Activated CD4-positive, alpha-beta T cell treated with anti-CD3 and anti-CD28 coated beads for 36 hours (primary cell): ENCODE measurements around the gene SUSD2. TPM values are rescaled to one million over a fixed set of nuclear protein-coding genes. Genes with fewer than 3 reads are reported as not detected.

Experiments
- ATAC-seq: fragments of 200-7000 bp; cut with Tn5 transposase; one replicate; pipeline ENCODE4 v1.10.0; 2021; ENCODE audit warnings: mild to moderate bottlenecking, moderate library complexity
- CTCF ChIA-PET: fragments of 350-600 bp; sonication (Branson Sonifier 250); formaldehyde crosslinking; loops from one replicate; lab custom pipeline; 2021; ENCODE audit warnings: antibody characterized with exemption; lab: Charles Lee
- POLR2A ChIA-PET: fragments of 350-600 bp; sonication (Branson Sonifier 250); formaldehyde crosslinking; loops from one replicate; lab custom pipeline; 2021; ENCODE audit warnings: antibody characterized with exemption, inconsistent platforms; lab: Charles Lee
- DNase-seq: peaks from one replicate; pipeline ENCODE4 v3.0.0-alpha.2; 2020
- H3K27ac Mint-ChIP-seq: one replicate; pipeline ENCODE4 v1.8.0; 2021; ENCODE audit warnings: mixed read lengths
- H3K27me3 Mint-ChIP-seq: one replicate; pipeline ENCODE4 v1.8.0; 2021; ENCODE audit warnings: mixed read lengths
- H3K36me3 Mint-ChIP-seq: one replicate; pipeline ENCODE4 v1.8.0; 2021; ENCODE audit warnings: low read depth, mixed read lengths
- H3K4me1 Mint-ChIP-seq: one replicate; pipeline ENCODE4 v1.8.0; 2021; ENCODE audit warnings: mixed read lengths
- H3K4me3 Mint-ChIP-seq: one replicate; pipeline ENCODE4 v1.8.0; 2021; ENCODE audit warnings: mild to moderate bottlenecking, moderate library complexity, mixed read lengths
- H3K9me3 Mint-ChIP-seq: one replicate; pipeline ENCODE4 v1.8.0; 2021; ENCODE audit warnings: low read depth, mixed read lengths
- intact Hi-C, 2 experiments: fragments of 100-400 bp; cut with DNase I in 1 of 2; cut with micrococcal nuclease in 1 of 2; formaldehyde crosslinking; loops; one replicate each; pipeline versions ENCODE4 v1.14.2 to v1.15.1; 2022 to 2024; cut with DNase I, micrococcal nuclease
- total RNA-seq, 2 experiments: library from RNA; stranded (reverse); gene quantifications; one replicate each; pipeline ENCODE4 v1.2.3, GENCODE V29; 2021

The SUSD2 gene
- total RNA-seq, 2 experiments from 2014 or later, result 0.65 to 0.80 TPM

DNA sequence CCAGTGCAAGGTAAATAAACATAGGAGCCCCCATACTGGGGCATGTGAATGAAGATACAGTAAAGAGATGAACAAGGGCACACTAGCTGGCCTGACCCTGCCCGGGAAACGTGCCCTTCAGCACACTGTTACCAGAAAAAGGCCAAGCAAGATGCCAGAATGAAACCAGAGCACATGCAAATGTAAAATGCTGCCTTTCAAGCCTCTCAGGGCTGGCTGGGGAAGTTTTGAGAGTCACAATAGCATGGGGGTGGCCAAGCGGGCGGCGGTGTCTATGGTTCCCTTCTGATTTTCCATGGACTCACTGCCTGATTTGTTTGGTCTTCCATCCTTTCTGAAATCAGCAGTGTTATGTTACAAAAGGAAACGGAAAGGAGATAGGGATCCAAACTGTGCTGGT, 18.9 kb upstream of the SUSD2 start:
- CTCF ChIA-PET, result interaction anchor here (0.5 to 0.6 kb wide), 2 partner anchors 16 to 104 kb away, joined by 3 read pairs; no protein-coding TSS in a partner anchor

DNA sequence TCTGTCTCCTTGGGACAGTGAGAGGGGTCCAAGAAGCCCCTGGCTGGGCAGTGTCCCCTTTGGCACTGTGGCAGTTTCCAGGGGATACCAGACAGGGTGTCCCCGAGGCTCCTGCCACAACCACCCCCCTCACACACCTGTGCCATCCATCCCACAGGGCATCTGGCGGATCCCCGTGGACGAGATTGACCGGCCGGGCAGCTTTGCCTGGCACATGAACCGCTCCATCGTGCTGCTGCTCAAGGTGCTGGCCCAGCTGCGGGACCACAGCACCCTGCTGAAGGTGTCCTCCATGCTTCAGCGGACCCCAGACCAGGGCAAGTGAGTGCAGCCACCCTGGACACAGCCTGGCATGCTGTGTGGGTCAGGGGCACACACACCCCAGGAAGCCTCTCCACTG, 17.0 kb upstream of the SUSD2 start:
- no peak for ATAC-seq
- no peak for DNase-seq
- intact Hi-C loops, result no loop called here
- peaks cover 3% of the 10 kb centered on the region for H3K4me1 Mint-ChIP-seq
- H3K4me3 Mint-ChIP-seq, result no peak overlapping the region
- peak overlapping the region; percentile 19 for H3K27ac Mint-ChIP-seq
- POLR2A ChIA-PET, result interaction anchor here (0.6 kb wide), 1 partner anchor 23 kb away, joined by 3 read pairs; no protein-coding TSS in a partner anchor
- peaks cover 12% of the 10 kb centered on the region for H3K36me3 Mint-ChIP-seq
- CTCF ChIA-PET, result interaction anchor here (5.7 kb wide), 1 partner anchor 8 kb away, joined by 29 read pairs; no protein-coding TSS in a partner anchor
- no peaks in the 10 kb centered on the region for H3K9me3 Mint-ChIP-seq
- H3K27me3 Mint-ChIP-seq, result no peaks in the 10 kb centered on the region

More for the DNA sequence above, 18.9 kb upstream of the SUSD2 start:
- Mint-ChIP-seq H3K9me3 (no peaks in the 10 kb centered on the region), H3K4me1 (peaks cover 15% of the 10 kb centered on the region), H3K27ac (no peak overlapping the region), H3K27me3 (no peaks in the 10 kb centered on the region), H3K4me3 (no peak overlapping the region), H3K36me3 (peaks cover 12% of the 10 kb centered on the region)
- DNase-seq, result no peak
- POLR2A ChIA-PET, result no interaction called here
- intact Hi-C loops, result no loop called here
- no peak for ATAC-seq

DNA sequence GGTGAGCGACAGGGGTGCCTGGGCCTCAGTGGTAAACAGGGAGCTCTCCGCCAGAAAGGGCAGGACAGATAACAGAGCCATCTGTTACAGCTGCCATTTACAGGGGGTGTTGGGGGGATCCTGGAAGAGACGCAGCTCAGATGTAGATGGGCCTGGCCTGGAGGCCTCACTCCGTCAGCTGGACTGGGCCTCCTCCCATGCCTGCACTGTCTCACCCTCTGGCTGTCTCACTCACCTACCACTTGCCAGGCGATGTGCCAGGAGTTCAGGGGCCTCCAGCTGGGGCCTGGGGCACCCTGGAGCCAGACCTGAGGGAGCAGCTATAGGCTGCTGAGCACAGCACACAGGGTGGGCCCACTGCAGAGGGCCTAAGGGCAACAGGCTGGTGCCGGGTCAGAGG, 16.3 kb upstream of the SUSD2 start:
- Mint-ChIP-seq H3K4me3 (no peak overlapping the region), H3K36me3 (peaks cover 12% of the 10 kb centered on the region), H3K9me3 (no peaks in the 10 kb centered on the region), H3K27ac (no peak overlapping the region), H3K4me1 (no peaks in the 10 kb centered on the region), H3K27me3 (no peaks in the 10 kb centered on the region)
- POLR2A ChIA-PET, result no interaction called here
- intact Hi-C loops, result no loop called here
- no peak for DNase-seq
- CTCF ChIA-PET, result interaction anchor here (2.0 to 5.7 kb wide), 2 partner anchors 9 to 10 kb away, joined by 11 to 29 read pairs; no protein-coding TSS in a partner anchor
- no peak for ATAC-seq

DNA sequence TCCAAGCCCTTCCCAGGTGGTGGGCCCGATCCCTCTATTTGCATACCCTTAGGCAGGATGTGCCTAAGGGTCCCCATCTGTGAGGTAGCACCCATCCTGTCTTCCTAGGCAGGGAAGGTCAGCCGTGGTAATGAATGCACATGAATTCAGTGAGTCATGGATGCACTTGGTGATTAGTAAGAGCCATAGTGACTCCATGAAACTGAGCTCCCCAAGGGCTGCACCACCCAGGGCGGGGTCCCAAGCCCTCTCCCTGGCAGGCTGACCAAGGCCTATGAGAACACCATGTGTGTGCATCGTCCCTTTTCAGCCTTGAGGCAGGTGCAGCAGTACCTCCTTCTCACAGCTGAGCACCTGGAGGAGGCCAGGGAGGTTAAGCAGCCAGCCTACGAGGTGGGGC, 15.6 kb upstream of the SUSD2 start:
- ATAC-seq (peak; percentile 25), DNase-seq (no peak)
- Mint-ChIP-seq H3K27ac (peak overlapping the region; percentile 51), H3K9me3 (no peaks in the 10 kb centered on the region), H3K4me1 (no peaks in the 10 kb centered on the region), H3K4me3 (no peak overlapping the region), H3K27me3 (no peaks in the 10 kb centered on the region), H3K36me3 (peaks cover 12% of the 10 kb centered on the region)
- POLR2A ChIA-PET, result no interaction called here
- CTCF ChIA-PET, result interaction anchor here (0.6 to 5.7 kb wide), 4 partner anchors 9 to 65 kb away, joined by 3 to 29 read pairs (median 7); no protein-coding TSS in a partner anchor
- intact Hi-C loops, result no loop called here

DNA sequence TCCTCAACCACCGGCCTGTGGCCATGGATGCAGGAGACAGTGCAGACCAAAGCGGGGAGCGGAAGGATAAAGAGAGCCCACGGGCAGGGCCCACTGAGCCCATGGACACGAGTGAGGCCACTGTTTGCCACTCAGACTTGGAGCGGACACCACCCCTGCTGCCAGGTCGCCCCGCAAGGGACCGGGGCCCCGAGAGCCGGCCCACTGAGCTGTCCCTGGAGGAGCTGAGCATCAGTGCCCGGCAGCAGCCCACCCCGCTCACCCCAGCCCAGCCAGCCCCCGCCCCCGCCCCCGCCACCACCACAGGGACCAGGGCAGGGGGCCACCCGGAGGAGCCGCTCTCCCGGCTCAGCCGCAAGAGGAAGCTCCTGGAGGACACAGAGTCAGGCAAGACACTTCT, 14.5 kb upstream of the SUSD2 start:
- peaks cover 13% of the 10 kb centered on the region for H3K36me3 Mint-ChIP-seq
- DNase-seq (no peak), ATAC-seq (no peak)
- ChIA-PET POLR2A (no interaction called here), CTCF (interaction anchor here (5.7 kb wide), 1 partner anchor 11 kb away, joined by 29 read pairs; no protein-coding TSS in a partner anchor)
- intact Hi-C loops, result no loop called here
- H3K4me1 Mint-ChIP-seq, result no peaks in the 10 kb centered on the region
- no peak overlapping the region for H3K4me3 Mint-ChIP-seq
- no peak overlapping the region for H3K27ac Mint-ChIP-seq
- no peaks in the 10 kb centered on the region for H3K27me3 Mint-ChIP-seq
- H3K9me3 Mint-ChIP-seq, result no peaks in the 10 kb centered on the region

DNA sequence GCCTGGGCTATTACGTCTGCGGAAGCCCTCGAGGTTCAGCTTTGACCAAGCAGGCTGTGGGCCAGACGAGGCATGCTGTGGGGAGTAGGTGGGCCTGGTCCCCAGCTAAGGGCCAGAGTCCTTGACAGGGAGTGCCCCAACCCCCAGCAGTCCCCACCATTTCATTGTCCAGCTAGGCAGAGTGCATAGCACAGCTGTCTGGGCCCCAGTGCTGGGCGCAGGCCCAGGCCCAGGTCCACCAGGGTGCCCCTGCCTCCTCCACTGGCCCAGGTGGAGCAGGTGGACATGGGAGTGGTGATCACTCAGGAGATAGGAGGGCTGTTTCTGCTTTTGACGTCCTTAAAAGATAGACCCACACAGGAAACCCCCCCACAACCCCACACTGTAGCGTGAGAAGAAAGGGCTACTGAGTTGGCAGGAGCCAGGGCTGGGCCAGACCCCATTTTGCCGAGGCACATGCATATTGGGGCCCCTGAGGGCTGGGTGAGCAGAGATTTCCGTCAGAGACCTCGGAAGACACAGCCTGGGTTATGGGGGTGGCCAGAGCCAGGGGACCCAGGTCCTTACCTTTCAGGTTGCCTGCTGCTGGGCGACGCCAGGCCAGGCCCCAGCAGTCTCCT, 11.7 kb upstream of the SUSD2 start:
- Mint-ChIP-seq H3K4me3 (no peak overlapping the region), H3K27me3 (no peaks in the 10 kb centered on the region), H3K27ac (no peak overlapping the region), H3K9me3 (no peaks in the 10 kb centered on the region), H3K36me3 (peaks cover 20% of the 10 kb centered on the region), H3K4me1 (no peaks in the 10 kb centered on the region)
- intact Hi-C loops, result loop anchor here in 1 of 2 experiments (10.0 kb wide), 1 partner anchor 215 kb away; no protein-coding TSS in a partner anchor
- POLR2A ChIA-PET, result no interaction called here
- CTCF ChIA-PET, result interaction anchor here (0.8 to 1.0 kb wide), 2 partner anchors 11 to 13 kb away, joined by 3 to 4 read pairs; no protein-coding TSS in a partner anchor
- ATAC-seq, result no peak
- no peak for DNase-seq

DNA sequence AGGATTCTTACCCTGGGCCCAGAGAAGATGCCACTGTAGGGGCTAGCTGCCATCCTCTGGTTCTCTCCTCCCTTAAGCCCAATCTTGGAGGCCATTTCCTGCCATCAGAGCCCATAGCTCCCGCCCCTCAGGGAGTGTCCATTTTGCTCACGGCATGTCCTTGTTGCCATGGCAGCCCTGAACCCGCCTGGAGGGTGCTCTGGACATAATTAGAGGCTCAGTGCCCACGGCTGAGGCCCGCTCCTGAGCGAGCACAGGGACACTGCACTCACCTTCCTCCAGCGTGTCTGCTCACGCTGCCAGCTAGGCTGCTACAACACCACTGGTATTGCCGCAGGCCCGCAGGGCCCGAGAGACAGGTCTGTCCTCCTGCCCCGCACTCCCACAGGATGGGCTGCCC, 11.1 kb upstream of the SUSD2 start:
- no peak overlapping the region for H3K4me3 Mint-ChIP-seq
- H3K4me1 Mint-ChIP-seq, result no peaks in the 10 kb centered on the region

DNA sequence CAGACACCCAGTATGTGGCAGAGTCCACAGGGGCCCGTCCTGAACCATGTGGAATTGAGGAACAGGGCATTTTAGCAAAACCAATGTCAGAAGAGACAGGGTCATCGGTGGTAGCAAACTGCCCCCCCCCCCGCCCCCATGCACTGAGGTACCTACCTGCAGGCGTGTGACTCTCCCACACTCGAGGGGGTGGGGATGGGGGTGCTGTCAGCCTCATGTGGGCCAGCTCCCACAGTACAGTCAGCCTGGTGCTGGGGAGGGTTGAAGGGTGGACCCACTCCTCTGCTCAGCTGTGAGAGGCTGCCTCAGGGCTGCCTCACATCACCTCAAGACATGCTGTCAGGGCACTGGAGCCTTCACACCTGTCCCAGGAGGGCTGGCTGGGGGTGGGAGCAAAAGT, 10.7 kb upstream of the SUSD2 start:
- intact Hi-C loops, result loop anchor here in 1 of 2 experiments (10.0 kb wide), 1 partner anchor 216 kb away; no protein-coding TSS in a partner anchor
- Mint-ChIP-seq H3K36me3 (peaks cover 18% of the 10 kb centered on the region), H3K4me3 (no peak overlapping the region), H3K9me3 (no peaks in the 10 kb centered on the region), H3K27ac (no peak overlapping the region), H3K4me1 (no peaks in the 10 kb centered on the region), H3K27me3 (no peaks in the 10 kb centered on the region)
- DNase-seq (no peak), ATAC-seq (no peak)
- POLR2A ChIA-PET, result no interaction called here
- CTCF ChIA-PET, result interaction anchor here (0.7 kb wide), 1 partner anchor 9 kb away, joined by 3 read pairs; no protein-coding TSS in a partner anchor

More for the DNA sequence above, 11.1 kb upstream of the SUSD2 start:
- Mint-ChIP-seq H3K36me3 (peaks cover 18% of the 10 kb centered on the region), H3K9me3 (no peaks in the 10 kb centered on the region), H3K27ac (no peak overlapping the region), H3K27me3 (no peaks in the 10 kb centered on the region)
- ATAC-seq (no peak), DNase-seq (no peak)
- ChIA-PET POLR2A (no interaction called here), CTCF (interaction anchor here (0.8 kb wide), 1 partner anchor 10 kb away, joined by 3 read pairs; no protein-coding TSS in a partner anchor)
- intact Hi-C loops, result loop anchor here in 1 of 2 experiments (10.0 kb wide), 1 partner anchor 215 kb away; no protein-coding TSS in a partner anchor

DNA sequence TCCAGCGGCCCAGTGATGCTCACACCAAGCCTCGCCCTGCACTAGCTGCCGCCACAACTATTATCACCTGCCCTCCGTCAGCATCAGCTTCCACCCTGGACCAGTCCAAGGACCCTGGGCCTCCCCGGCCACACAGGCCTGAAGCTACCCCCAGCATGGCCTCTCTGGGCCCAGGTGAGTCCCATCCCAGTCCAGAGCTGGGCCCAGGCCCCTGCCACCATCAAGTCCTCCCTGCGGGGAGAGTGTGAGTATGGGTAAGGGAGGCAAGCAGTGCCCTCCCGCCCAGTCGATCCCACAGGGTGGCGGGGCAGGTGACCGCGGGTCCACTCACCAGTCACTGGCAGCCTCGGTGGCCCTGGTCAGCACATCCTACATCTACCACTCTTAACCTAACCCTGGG, 9.5 kb upstream of the SUSD2 start:
- H3K27ac Mint-ChIP-seq, result no peak overlapping the region
- CTCF ChIA-PET, result interaction anchor here (0.8 to 0.9 kb wide), 2 partner anchors 70 to 216 kb away, joined by 3 read pairs; no protein-coding TSS in a partner anchor

DNA sequence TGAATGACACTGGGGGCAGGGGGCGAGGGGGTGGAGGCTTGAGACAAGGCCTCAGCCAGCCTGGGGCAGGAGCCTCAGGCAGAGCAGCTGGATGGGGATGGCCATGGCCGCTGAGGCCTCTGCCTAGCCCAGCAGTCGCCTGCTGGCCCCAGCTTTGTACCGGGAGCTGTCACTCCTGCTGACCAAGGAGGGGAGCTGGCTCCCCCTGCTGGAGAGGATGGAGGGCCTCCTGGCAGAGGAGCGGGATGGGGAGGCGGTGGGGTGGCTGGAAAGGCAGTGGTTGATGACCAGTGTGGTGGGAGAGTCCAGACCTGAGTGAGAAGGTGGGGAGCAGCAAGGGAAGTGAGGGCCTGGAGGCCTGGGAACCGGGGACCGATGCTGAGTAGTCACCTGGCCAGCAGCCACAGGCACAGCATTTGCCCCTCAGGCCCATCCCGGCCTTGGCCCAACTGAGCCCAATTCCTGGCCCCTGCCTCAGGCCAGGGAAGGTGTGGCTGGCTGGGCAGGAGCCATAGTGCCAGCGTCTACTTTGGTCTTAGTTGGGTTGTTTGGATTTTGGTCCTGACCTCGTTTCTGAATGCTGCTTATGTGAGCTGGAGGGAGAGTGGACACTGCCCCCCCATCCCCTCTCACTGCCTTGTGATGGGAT, 6.0 kb upstream of the SUSD2 start:
- ChIA-PET POLR2A (no interaction called here), CTCF (interaction anchor here (0.6 to 1.9 kb wide), 15 partner anchors 9 to 237 kb away, joined by 3 to 11 read pairs (median 3); no protein-coding TSS in a partner anchor)
- Mint-ChIP-seq H3K4me1 (no peaks in the 10 kb centered on the region), H3K27me3 (no peaks in the 10 kb centered on the region), H3K27ac (no peak overlapping the region), H3K36me3 (peaks cover 14% of the 10 kb centered on the region), H3K9me3 (no peaks in the 10 kb centered on the region), H3K4me3 (no peak overlapping the region)
- DNase-seq, result peak; percentile 81
- intact Hi-C loops, result loop anchor here in 1 of 2 experiments (1.0 to 10.0 kb wide), 2 partner anchors 68 to 220 kb away; no protein-coding TSS in a partner anchor
- ATAC-seq, result peak; percentile 64

More for the DNA sequence above, 9.5 kb upstream of the SUSD2 start:
- Mint-ChIP-seq H3K36me3 (peaks cover 18% of the 10 kb centered on the region), H3K4me1 (no peaks in the 10 kb centered on the region), H3K4me3 (no peak overlapping the region), H3K27me3 (no peaks in the 10 kb centered on the region), H3K9me3 (no peaks in the 10 kb centered on the region)
- intact Hi-C loops, result loop anchor here in 1 of 2 experiments (10.0 kb wide), 1 partner anchor 217 kb away; no protein-coding TSS in a partner anchor
- DNase-seq (no peak), ATAC-seq (no peak)
- POLR2A ChIA-PET, result no interaction called here

DNA sequence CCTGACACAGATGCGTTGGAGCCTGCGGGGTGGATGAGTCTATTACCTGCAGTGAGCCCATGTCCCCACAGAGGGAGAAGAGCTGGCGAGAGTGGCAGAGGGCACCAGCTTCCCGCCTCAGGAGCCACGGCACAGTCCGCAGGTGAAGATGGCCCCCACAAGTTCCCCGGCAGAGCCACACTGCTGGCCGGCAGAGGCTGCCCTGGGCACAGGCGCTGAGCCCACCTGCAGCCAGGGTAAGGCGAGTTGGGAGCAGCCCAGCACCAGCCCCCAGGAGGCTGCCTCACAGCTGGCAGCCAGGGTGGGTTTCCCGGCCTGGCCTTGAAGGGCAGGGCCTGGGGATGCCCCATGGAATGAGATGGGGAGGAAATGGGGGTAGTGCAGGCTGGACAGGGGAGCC, 5.2 kb upstream of the SUSD2 start:
- DNase-seq (no peak), ATAC-seq (no peak)
- Mint-ChIP-seq H3K36me3 (peaks cover 14% of the 10 kb centered on the region), H3K27ac (no peak overlapping the region), H3K27me3 (no peaks in the 10 kb centered on the region), H3K4me3 (no peak overlapping the region), H3K9me3 (no peaks in the 10 kb centered on the region), H3K4me1 (no peaks in the 10 kb centered on the region)
- intact Hi-C loops, result loop anchor here in 1 of 2 experiments (10.0 kb wide), 1 partner anchor 221 kb away; no protein-coding TSS in a partner anchor
- ChIA-PET CTCF (interaction anchor here (0.7 kb wide), 2 partner anchors 10 to 66 kb away, joined by 3 to 4 read pairs; no protein-coding TSS in a partner anchor), POLR2A (no interaction called here)
